A673 (cell line): ENCODE data around the gene HIGD1A.

Experiments used
- CTCF ChIP-seq: fragments of 300-800, 200-600 bp; sonication (generic); conservative IDR thresholded peaks from 2 replicates; pipeline ENCODE4 v1.5.1; 2017; ENCODE audit warnings: low read depth, mild to moderate bottlenecking, antibody characterized with exemption, low read length, moderate library complexity, mixed read lengths
- EZH2 ChIP-seq: fragments of 200-600 bp; sonication (generic); IDR thresholded peaks from 2 replicates; pipeline ENCODE4 v1.6.1; 2017; ENCODE audit warnings: borderline replicate concordance, low read depth, mild to moderate bottlenecking, mixed read lengths, antibody characterized with exemption, low read length; ENCODE audit not compliant: poor library complexity, severe bottlenecking

GRCh38 chr3:42823351-42823750 is 19.1 kb upstream of the HIGD1A start:
- TF ChIP-seq CTCF (no peak), EZH2 (no peak)
